IMR-90 (cell line): ENCODE results near the gene ETFA. TPM values are rescaled to one million over a fixed set of nuclear protein-coding genes. Genes with fewer than 3 reads are reported as not detected.

Source experiments
- ATAC-seq: fragments of 200-7000 bp; cut with Tn5 transposase; 2 replicates; pipeline ENCODE4 v1.9.1; 2020; ENCODE audit warnings: low read depth, mild to moderate bottlenecking, moderate library complexity
- BruUV-seq: library from RNA; stranded (reverse); fragments of 400-500 nt; replicated peaks from 2 replicates; lab custom pipeline; 2021; lab: Mats Ljungman, UMichigan
- CTCF ChIA-PET: fragments of 300-600 bp; formaldehyde crosslinking; extraction: SDS; loops from one replicate; lab custom pipeline; 2021; ENCODE audit warnings: antibody characterized with exemption; lab: Yijun Ruan, JAX
- POLR2A ChIA-PET: fragments of 300-600 bp; sonication (Branson Sonifier 250); formaldehyde crosslinking; loops from one replicate; lab custom pipeline; 2022; ENCODE audit warnings: antibody characterized with exemption; ENCODE audit not compliant: unreplicated experiment; lab: Charles Lee
- DNase-seq: peaks from one replicate; pipeline ENCODE4 v3.0.0; 2013
- H2AFZ ChIP-seq: replicated peaks from 2 replicates; pipeline ENCODE3; 2013; ENCODE audit warnings: low read length, mild to moderate bottlenecking; ENCODE audit not compliant: poor library complexity
- H2AK5ac ChIP-seq: 2 replicates; pipeline ENCODE4 v1.6.1; 2013; ENCODE audit warnings: low read depth, low read length, inconsistent platforms
- H2AK9ac ChIP-seq: replicated peaks from 2 replicates; pipeline ENCODE3; 2013; ENCODE audit warnings: mild to moderate bottlenecking, low read depth, low read length, moderate library complexity; ENCODE audit not compliant: poor library complexity
- H2BK120ac ChIP-seq: 2 replicates; pipeline ENCODE4 v1.6.1; 2013; ENCODE audit warnings: low read depth, low read length, inconsistent platforms
- H2BK15ac ChIP-seq: 3 replicates; pipeline ENCODE4 v1.6.1; 2013; ENCODE audit warnings: low read depth, low read length, inconsistent platforms
- H2BK20ac ChIP-seq: 2 replicates; pipeline ENCODE4 v1.6.1; 2013; ENCODE audit warnings: low read depth, mild to moderate bottlenecking, inconsistent platforms, low read length, moderate library complexity
- H2BK5ac ChIP-seq: 2 replicates; pipeline ENCODE4 v1.6.1; 2013; ENCODE audit warnings: mild to moderate bottlenecking, low read depth, low read length, inconsistent platforms; ENCODE audit not compliant: poor library complexity, severe bottlenecking
- H3K14ac ChIP-seq: replicated peaks from 2 replicates; pipeline ENCODE4 v1.6.1; 2013; ENCODE audit warnings: low read depth, low read length, inconsistent platforms
- H3K18ac ChIP-seq: 2 replicates; pipeline ENCODE4 v1.6.1; 2013; ENCODE audit warnings: low read depth, low read length, control low read depth
- H3K23ac ChIP-seq: 2 replicates; pipeline ENCODE4 v1.6.1; 2013; ENCODE audit warnings: low read depth, low read length, inconsistent platforms
- H3K27ac ChIP-seq: 2 replicates; pipeline ENCODE4 v1.5.1; 2013; ENCODE audit warnings: mild to moderate bottlenecking, control low read depth, low read length; ENCODE audit not compliant: insufficient read depth
- H3K27me3 ChIP-seq: 2 replicates; pipeline ENCODE4 v1.6.1; 2013; ENCODE audit warnings: low read length; ENCODE audit not compliant: control insufficient read depth, insufficient read depth
- H3K36me3 ChIP-seq: 2 replicates; pipeline ENCODE4 v1.6.1; 2013; ENCODE audit warnings: low read length, mixed read lengths; ENCODE audit not compliant: control insufficient read depth, insufficient read depth
- H3K4ac ChIP-seq: 2 replicates; pipeline ENCODE4 v1.6.1; 2013; ENCODE audit warnings: low read depth, low read length, inconsistent platforms
- H3K4me1 ChIP-seq: 2 replicates; pipeline ENCODE4 v1.6.1; 2013; ENCODE audit warnings: low read length, mixed read lengths; ENCODE audit not compliant: control insufficient read depth, insufficient read depth
- H3K4me2 ChIP-seq: 2 replicates; pipeline ENCODE4 v1.6.1; 2013; ENCODE audit warnings: low read depth, mild to moderate bottlenecking, control low read depth, low read length, moderate library complexity
- H3K4me3 ChIP-seq: 2 replicates; pipeline ENCODE4 v1.5.1; 2013; ENCODE audit warnings: low read depth, mild to moderate bottlenecking, control low read depth, low read length, moderate library complexity; ENCODE audit not compliant: insufficient read depth
- H3K56ac ChIP-seq: 2 replicates; pipeline ENCODE4 v1.6.1; 2013; ENCODE audit warnings: low read length, inconsistent platforms; ENCODE audit not compliant: insufficient read depth; ENCODE audit errors: extremely low read depth
- H3K79me1 ChIP-seq, 2 experiments: 2 replicates each; pipeline ENCODE4 v1.6.1; 2013; ENCODE audit warnings: low read length in 2 of 2, inconsistent platforms in 1 of 2, low read depth in 1 of 2
- H3K9ac ChIP-seq: 2 replicates; pipeline ENCODE4 v1.6.1; 2013; ENCODE audit warnings: low read depth, low read length, control low read depth
- H3K9me1 ChIP-seq: 2 replicates; pipeline ENCODE4 v1.6.1; 2013; ENCODE audit warnings: low read length, inconsistent platforms; ENCODE audit not compliant: insufficient read depth
- H3K9me3 ChIP-seq: 2 replicates; pipeline ENCODE4 v1.6.1; 2013; ENCODE audit warnings: low read length; ENCODE audit not compliant: control insufficient read depth, insufficient read depth
- H4K20me1 ChIP-seq: 2 replicates; pipeline ENCODE4 v1.6.1; 2013; ENCODE audit warnings: low read length, inconsistent platforms; ENCODE audit not compliant: insufficient read depth
- H4K5ac ChIP-seq: 2 replicates; pipeline ENCODE4 v1.6.1; 2013; ENCODE audit warnings: mild to moderate bottlenecking, low read depth, low read length, control low read depth
- H4K8ac ChIP-seq, 2 experiments: 2 replicates each; pipeline ENCODE4 v1.6.1; 2013; ENCODE audit warnings: low read depth in 2 of 2, low read length in 2 of 2, control low read depth in 1 of 2, inconsistent platforms in 1 of 2
- H4K91ac ChIP-seq: 2 replicates; pipeline ENCODE4 v1.6.1; 2013; ENCODE audit warnings: low read depth, low read length, inconsistent platforms; ENCODE audit not compliant: insufficient read depth
- CHD1 ChIP-seq: IDR thresholded peaks from 2 replicates; pipeline ENCODE4 v1.6.1; 2012; ENCODE audit warnings: low read depth, low read length, improper control_type of control experiment
- CTCF ChIP-seq: conservative IDR thresholded peaks from 2 replicates; pipeline ENCODE4 v1.5.1; 2012; ENCODE audit warnings: mild to moderate bottlenecking, low read depth, low read length, improper control_type of control experiment
- NFE2L2 ChIP-seq: fragments of 150-350 bp; IDR thresholded peaks from 2 replicates; pipeline ENCODE4 v1.6.1; 2016; ENCODE audit warnings: low read depth, mild to moderate bottlenecking, low read length
- RCOR1 ChIP-seq: IDR thresholded peaks from 2 replicates; pipeline ENCODE4 v1.6.1; 2012; ENCODE audit warnings: mild to moderate bottlenecking, low read length, improper control_type of control experiment; ENCODE audit not compliant: insufficient replicate concordance
- RFX5 ChIP-seq: IDR thresholded peaks from 2 replicates; pipeline ENCODE4 v1.8.0; 2012; ENCODE audit warnings: low read depth, mild to moderate bottlenecking, low read length, moderate library complexity
- SMC3 ChIP-seq: fragments of 150-350 bp; IDR thresholded peaks from 2 replicates; pipeline ENCODE4 v1.6.1; 2016; ENCODE audit warnings: low read depth, mild to moderate bottlenecking, antibody characterized with exemption, low read length, moderate library complexity
- WGBS, 2 experiments: methylation state at CpG; one replicate each; pipeline versions ENCODE4 v1.1.5 to v1.1.7; 2013; ENCODE audit warnings: missing lambda C conversion rate in 2 of 2; ENCODE audit not compliant: insufficient read length in 1 of 2; ENCODE audit errors: extremely low coverage in 2 of 2; 5-methylcytosine and 5-hydroxymethylcytosine counted together
- dilution Hi-C: fragments of 300-500 bp; cut with HindIII; formaldehyde crosslinking; loops from one replicate; pipeline ENCODE4 v1.14.3; 2018; ENCODE audit warnings: low sequenced_read_pairs; ENCODE audit not compliant: unreplicated experiment
- in situ Hi-C: fragments of 300-500 bp; cut with MboI; formaldehyde crosslinking; loops from 3 replicates; pipeline ENCODE4 v1.14.3; 2019; ENCODE audit warnings: low sequenced_read_pairs, inconsistent platforms, mixed read lengths
- intact Hi-C: fragments of 100-400 bp; cut with micrococcal nuclease; formaldehyde crosslinking; loops from 2 replicates; pipeline ENCODE4 v1.10.0; 2022
- polyA plus RNA-seq, 3 experiments: library from polyadenylated mRNA; depleted of rRNA; stranded (reverse); fragments of >200 nt; gene quantifications; 2 replicates each; pipeline ENCODE4 v1.2.3, GENCODE V29; 2012; ENCODE audit warnings: low replicate concordance in 1 of 3
- total RNA-seq: library from RNA; depleted of rRNA; stranded (reverse); fragments of >200 nt; gene quantifications from 2 replicates; pipeline ENCODE4 v1.2.3, GENCODE V29; 2012

ETFA gene
- total and polyA plus RNA-seq, 2 of the 4 experiments (the other 2 are of a cell fraction): 115 to 172 TPM

- dilution Hi-C loops: no loop called here
Observed at GRCh38 chr15:76191539-76192244, 119.6 kb downstream of the ETFA start.

More at GRCh38 chr15:76191539-76192244, 119.6 kb downstream of the ETFA start:
- Histone ChIP-seq H3K23ac (no peak overlapping the region), H4K91ac (no peak overlapping the region), H2BK20ac (no peak overlapping the region), H3K79me1 (0 out of 4 replicates have a peak, but pooled peaks cover 0 to 4% of the 10 kb centered on the region in 2 experiments), H3K9me1 (peaks cover 10% of the 10 kb centered on the region), H3K4me3 (no peak overlapping the region), H3K4me2 (no peak overlapping the region), H4K8ac (no peak overlapping the region), H3K14ac (no peak overlapping the region), H4K5ac (no peak overlapping the region), H3K27ac (no peak overlapping the region), H2BK5ac (no peak overlapping the region), H3K18ac (no peak overlapping the region), H3K9me3 (no peaks in the 10 kb centered on the region), H2BK15ac (no peak overlapping the region), H3K4me1 (peaks cover 11% of the 10 kb centered on the region), H4K20me1 (peaks cover 5% of the 10 kb centered on the region), H3K36me3 (no peaks in the 10 kb centered on the region), H3K56ac (no peak overlapping the region), H3K9ac (no peak overlapping the region), H2AK9ac (no peak overlapping the region), H3K27me3 (no peaks in the 10 kb centered on the region; the same call in 1 of the 2 replicates), H3K4ac (no peak overlapping the region), H2AFZ (peak overlapping the region; percentile 16), H2AK5ac (no peak overlapping the region), H2BK120ac (no peak overlapping the region)
- no peak for DNase-seq
- in situ Hi-C loops (loop anchor here (10.0 kb wide), 1 partner anchor 673 kb away; no protein-coding TSS in a partner anchor), intact Hi-C loops (no loop called here)
- POLR2A ChIA-PET: no interaction called here
- no peak for TF ChIP-seq CHD1
- no peak for TF ChIP-seq NFE2L2
- TF ChIP-seq CTCF: no peak
- TF ChIP-seq RCOR1: no peak
- TF ChIP-seq SMC3: no peak
- no peak for TF ChIP-seq RFX5
- CTCF ChIA-PET: interaction anchor here (0.5 to 1.6 kb wide), 4 partner anchors 28 to 674 kb away, joined by 3 to 5 read pairs (median 4); no protein-coding TSS in a partner anchor
- ATAC-seq: no peak
- no TSS peak for BruUV-seq
- WGBS, 2 experiments: 81% methylated on average over 34 of the region's 55 CpGs; no CpG with 5 or more reads in 1 of the 2 experiments
